HG03039 (cell line): ENCODE data around the gene ACR.

Experiments used
- ATAC-seq: cut with Tn5 transposase; IDR thresholded peaks from one replicate; pipeline ENCODE4 v1.9.1; 2021; ENCODE audit warnings: mild to moderate bottlenecking, moderate library complexity; ENCODE audit not compliant: unreplicated experiment

The ACR gene

GRCh38 chr22:50716290-50717024, 21.5 kb upstream of the ACR start:
- no peak for ATAC-seq

DNA sequence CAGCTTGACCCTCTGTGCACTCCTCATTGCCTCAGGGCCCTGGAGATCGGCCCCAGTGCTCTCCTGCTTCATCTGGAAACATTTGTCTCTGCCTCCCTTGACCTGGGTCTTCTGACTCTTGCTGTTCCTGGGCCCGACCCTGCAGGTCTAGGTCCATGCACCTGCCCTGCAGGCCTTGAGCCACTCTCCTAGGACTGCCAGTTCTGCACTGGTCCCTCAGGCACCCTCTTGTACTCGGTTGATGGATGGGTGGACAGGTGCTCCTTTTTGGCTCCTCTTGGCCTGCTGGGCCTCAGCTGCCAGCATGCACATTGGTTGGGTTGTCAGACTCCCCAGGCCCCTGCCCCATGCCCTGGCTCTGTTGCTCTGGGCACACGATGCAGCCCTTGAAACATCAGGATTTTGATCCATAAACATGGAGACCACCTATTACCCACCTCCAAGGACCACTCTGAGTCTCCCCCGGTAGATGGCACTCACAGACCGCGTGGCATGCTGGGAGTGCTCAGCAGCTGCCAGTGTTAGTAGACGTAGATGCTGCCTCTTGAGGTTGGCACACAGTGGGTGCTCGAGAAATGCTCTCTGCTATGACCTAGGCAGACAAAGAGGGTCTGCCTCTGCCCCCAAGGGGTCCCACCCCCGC, 20.2 kb upstream of the ACR start:
- ATAC-seq, result no peak

DNA sequence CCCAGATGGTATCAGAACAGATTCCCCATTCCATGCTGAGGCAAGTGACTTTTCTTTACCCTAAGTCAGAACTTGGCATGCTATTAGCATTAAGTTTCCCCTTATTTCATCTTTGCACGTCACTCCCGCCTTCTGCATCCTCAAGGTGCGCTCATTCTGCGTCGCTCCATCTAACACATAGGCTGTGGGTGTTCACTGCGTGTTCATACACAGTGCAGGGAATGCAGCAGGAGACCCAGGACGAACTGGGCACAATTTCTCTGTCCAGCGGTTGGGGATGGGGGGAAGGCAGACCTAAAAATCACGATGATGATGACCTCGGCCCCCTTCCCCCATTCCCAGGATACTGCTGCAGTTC, 19.7 kb upstream of the ACR start:
- no peak for ATAC-seq

GRCh38 chr22:50719814-50720300, 18.1 kb upstream of the ACR start:
- ATAC-seq, result no peak

- ATAC-seq, result no peak
Measured at GRCh38 chr22:50720301-50721256, 17.4 kb upstream of the ACR start.

DNA sequence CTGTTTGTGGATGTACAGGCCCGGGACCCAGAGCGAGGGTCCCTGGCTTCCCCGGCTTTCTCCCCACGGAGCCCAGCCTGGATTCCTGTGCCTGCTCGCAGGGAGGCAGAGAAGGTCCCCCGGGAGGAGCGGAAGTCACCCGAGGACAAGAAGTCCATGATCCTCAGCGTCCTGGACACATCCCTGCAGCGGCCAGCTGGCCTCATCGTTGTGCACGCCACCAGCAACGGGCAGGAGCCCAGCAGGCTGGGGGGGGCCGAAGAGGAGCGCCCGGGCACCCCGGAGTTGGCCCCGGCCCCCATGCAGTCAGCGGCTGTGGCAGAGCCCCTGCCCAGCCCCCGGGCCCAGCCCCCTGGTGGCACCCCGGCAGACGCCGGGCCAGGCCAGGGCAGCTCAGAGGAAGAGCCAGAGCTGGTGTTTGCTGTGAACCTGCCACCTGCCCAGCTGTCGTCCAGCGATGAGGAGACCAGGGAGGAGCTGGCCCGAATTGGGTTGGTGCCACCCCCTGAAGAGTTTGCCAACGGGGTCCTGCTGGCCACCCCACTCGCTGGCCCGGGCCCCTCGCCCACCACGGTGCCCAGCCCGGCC, 16.7 kb upstream of the ACR start:
- ATAC-seq, result no peak

- ATAC-seq, result no peak
Measured at GRCh38 chr22:50722048-50722701, 15.8 kb upstream of the ACR start.

GRCh38 chr22:50722716-50723428, 15.1 kb upstream of the ACR start:
- ATAC-seq, result no peak

- ATAC-seq, result no peak
Measured at GRCh38 chr22:50723991-50724390, 14.0 kb upstream of the ACR start.

- no peak for ATAC-seq
Measured at GRCh38 chr22:50724616-50725015, 13.4 kb upstream of the ACR start.

DNA sequence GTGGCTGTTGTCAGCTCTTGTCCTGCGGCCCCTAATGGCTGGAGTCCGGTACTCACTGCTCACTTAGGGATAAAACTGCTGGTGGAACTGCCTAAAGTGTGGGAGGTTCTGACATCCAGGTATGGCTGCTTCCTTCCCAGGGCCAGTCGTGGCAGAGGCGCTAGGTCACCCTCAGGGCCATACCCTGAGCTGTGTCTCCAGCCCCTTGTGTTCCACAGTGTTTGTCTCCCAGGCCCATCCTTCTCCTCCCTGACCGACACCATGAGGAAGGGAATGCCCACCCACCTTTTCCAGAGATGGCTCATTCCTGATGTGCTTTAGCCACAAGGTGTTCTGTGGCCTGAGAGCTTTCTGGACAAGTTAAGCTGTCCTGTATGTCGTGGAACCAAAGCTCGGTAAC, 12.4 kb upstream of the ACR start:
- ATAC-seq, result no peak

GRCh38 chr22:50726643-50727340, 11.2 kb upstream of the ACR start:
- ATAC-seq, result no peak

- ATAC-seq, result no peak
Measured at GRCh38 chr22:50727678-50728522, 10.1 kb upstream of the ACR start.

DNA sequence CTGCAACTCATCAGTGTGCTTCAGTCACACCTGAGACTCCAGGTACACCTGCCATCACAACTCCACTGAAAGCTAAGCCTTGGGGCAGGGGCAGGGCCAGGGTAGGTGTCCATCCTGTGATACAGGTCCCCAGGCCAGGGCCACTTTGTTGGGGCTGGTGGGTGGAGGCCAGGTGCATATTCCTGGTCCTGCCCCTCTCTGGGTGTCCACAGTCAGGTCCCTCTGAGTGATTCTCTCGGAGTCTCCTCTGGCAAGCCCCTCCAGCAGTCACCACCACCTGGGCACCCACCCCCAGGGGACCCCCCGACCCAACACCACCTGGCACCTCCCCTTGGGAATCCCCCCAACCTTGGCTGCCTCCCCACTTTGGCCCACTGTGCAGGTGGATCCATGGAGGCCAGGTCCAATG, 9.5 kb upstream of the ACR start:
- no peak for ATAC-seq

DNA sequence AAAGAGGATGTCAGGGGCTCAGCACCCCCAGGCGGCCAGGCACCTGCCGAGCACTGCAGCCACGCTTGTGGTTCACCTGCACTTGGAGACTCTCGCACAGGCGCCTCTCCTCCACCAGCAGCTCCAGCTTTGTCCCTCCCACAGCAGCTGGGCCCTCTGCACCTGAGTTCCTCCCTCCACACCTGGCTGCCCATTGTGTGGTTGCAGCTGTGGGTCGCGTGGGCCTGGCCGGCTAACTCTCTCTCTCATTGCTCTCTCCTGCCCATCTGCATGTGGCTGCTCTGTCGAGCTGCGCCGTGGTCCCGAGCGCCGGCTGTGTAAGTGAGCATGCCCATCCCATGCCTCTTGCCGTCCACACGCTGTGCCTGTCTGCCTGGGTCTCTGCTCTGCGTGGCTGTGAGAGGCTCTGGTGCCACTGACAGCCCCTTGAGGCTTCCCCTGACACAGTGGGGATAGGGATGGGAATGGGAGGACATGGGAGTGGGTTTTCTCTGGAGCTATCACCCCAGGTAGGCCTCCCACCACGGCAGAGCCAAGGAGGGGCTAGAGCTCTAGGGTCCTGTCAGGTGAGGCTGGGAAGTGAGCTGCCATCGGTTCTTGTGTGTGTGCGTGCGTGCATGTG, 8.5 kb upstream of the ACR start:
- ATAC-seq, result no peak

DNA sequence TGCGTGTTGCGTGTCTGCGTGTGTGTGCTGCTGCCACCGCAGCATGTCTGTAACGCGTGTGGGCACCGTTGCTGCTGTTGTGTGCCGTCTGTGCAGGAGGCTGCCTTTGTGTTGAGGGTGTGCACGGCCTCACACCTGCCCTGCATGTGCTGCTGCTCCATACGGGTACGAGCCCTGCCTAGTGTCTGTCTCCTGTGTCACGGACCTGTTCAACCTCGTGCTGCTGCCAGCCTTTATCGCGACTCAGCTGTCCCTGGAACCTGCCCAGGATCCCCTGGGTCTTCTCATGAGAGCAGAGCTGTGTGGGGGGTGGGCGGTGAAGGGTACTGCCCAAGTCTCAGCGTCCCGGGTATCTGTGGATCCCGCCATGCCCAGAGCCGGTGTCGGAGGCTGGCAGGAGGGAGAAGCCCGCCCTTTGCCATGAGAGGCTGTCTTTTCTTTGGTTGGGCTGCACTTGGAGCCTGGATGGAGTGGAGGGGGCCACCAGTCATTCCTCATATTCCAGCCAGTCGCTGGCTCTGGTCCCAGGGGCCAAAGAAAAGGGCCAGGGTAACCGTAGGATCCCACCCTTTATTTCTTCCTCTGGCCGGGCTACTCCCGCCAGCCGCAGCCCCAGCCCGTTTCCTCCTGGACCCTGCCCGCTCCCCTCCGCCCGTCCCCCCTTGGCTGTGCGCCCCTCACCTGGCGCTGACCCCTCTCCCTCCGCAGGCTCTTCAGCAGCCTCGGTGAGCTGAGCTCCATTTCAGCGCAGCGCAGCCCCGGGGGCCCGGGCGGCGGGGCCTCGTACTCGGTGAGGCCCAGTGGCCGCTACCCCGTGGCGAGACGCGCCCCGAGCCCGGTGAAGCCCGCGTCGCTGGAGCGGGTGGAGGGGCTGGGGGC, 7.8 kb upstream of the ACR start:
- ATAC-seq, result no peak
